Measurements from ENCODE around the gene SIGMAR1. TPM values are rescaled to one million over a fixed set of nuclear protein-coding genes. Genes with fewer than 3 reads are reported as not detected.

The SIGMAR1 gene
- total and polyA plus RNA-seq, 2 of the 8 experiments (the other 6 are each of a cell fraction or from before 2014, with no cell fraction given), result 84.2 to 134 TPM

GRCh38 chr9:34606190-34606589, 31.4 kb downstream of the SIGMAR1 start:
- TF ChIP-seq HDAC6 (IDR thresholded peaks at IDR 0.05; ENCODE audit: low read depth, low read length) (no peak), CBX5 (IDR thresholded peaks at IDR 0.05; ENCODE audit: low read depth, low read length) (no peak), RXRA (IDR thresholded peaks at IDR 0.05; ENCODE audit: insufficient read depth, low read depth, low read length) (no peak), CBX8 (IDR thresholded peaks at IDR 0.05; ENCODE audit: borderline replicate concordance, low read depth, low read length) (no peak), SP2 (IDR thresholded peaks at IDR 0.05; ENCODE audit: low read length) (no peak), RBBP5 (IDR thresholded peaks at IDR 0.05; ENCODE audit: borderline replicate concordance, low read depth, low read length) (no peak), POLR2A (IDR thresholded peaks at IDR 0.05; ENCODE audit: control extremely low read depth in 1 of 2, low read depth in 2 of 2, low read length in 2 of 2) (no peak), POLR2AphosphoS5 (IDR thresholded peaks at IDR 0.05; ENCODE audit: low read depth, low read length) (no peak), SIX5 (IDR thresholded peaks at IDR 0.05; ENCODE audit: low read depth, low read length) (no peak), CREB1 (IDR thresholded peaks at IDR 0.05) (no peak), TCF12 (IDR thresholded peaks at IDR 0.05; ENCODE audit: low read depth, low read length) (no peak)
- Histone ChIP-seq H3K4me3 (ENCODE audit: extremely low read depth in 1 of 4, insufficient read depth in 2 of 4, low read depth in 3 of 4, low read length in 4 of 4) (no peak overlapping the region), H2AK5ac (ENCODE audit: low read depth, low read length) (no peak overlapping the region), H4K91ac (replicated peaks; ENCODE audit: insufficient read length, low read length) (no peak overlapping the region), H3K4me2 (ENCODE audit: insufficient read depth in 1 of 2, low read depth in 2 of 2, low read length in 2 of 2) (no peak overlapping the region), H2AFZ (ENCODE audit: low read length) (no peak overlapping the region), H3K4me1 (replicated peaks in 1 of 4; ENCODE audit: control insufficient read depth in 3 of 4, insufficient read depth in 4 of 4, low read length in 3 of 4) (peaks cover 0 to 9% (median 3%) of the 10 kb centered on the region in 4 experiments; a peak in 5 of 7 replicates), H2BK5ac (ENCODE audit: low read depth, low read length) (no peak overlapping the region), H3K9me3 (ENCODE audit: insufficient read depth in 2 of 2, low read depth in 1 of 2, low read length in 1 of 2) (no peaks in the 10 kb centered on the region), H3K18ac (ENCODE audit: extremely low read depth, low read length) (no peak overlapping the region), H3K14ac (ENCODE audit: insufficient read length) (no peak overlapping the region), H3K23me2 (ENCODE audit: low read depth, low read length) (0 out of 2 replicates have a peak, but pooled peaks cover 1% of the 10 kb centered on the region), H3K23ac (ENCODE audit: insufficient read length) (no peak overlapping the region), H2BK15ac (ENCODE audit: low read length) (peak overlapping the region; percentile 31; the same call in 1 of the 2 replicates), H2BK20ac (ENCODE audit: low read length) (no peak overlapping the region), H3K79me1 (ENCODE audit: low read depth, low read length) (no peaks in the 10 kb centered on the region), H2BK120ac (replicated peaks; ENCODE audit: low read depth, low read length) (no peak overlapping the region), H4K5ac (ENCODE audit: insufficient read length, low read depth, low read length) (no peak overlapping the region), H3K9ac (replicated peaks in 1 of 4; ENCODE audit: extremely low read depth in 1 of 4, low read depth in 3 of 4, low read length in 3 of 4) (no peak overlapping the region), H2BK12ac (ENCODE audit: low read depth, low read length) (no peak overlapping the region), H3K27ac (ENCODE audit: low read depth, low read length) (no peak overlapping the region), H4K20me1 (replicated peaks in 1 of 2; ENCODE audit: control insufficient read depth in 1 of 2, insufficient read depth in 2 of 2, low read length in 2 of 2) (no peaks in the 10 kb centered on the region), H3K27me3 (replicated peaks in 1 of 4; ENCODE audit: control insufficient read depth in 3 of 4, extremely low read depth in 1 of 4, insufficient read depth in 3 of 4, low read length in 3 of 4) (peaks cover 0 to 3% (median 0%) of the 10 kb centered on the region in 4 experiments; a peak in 1 of 7 replicates), H3K56ac (replicated peaks; ENCODE audit: insufficient read length, low read depth, low read length) (no peak overlapping the region), H4K8ac (ENCODE audit: extremely low read depth, insufficient read depth, low read length) (no peak overlapping the region), H3K4ac (replicated peaks; ENCODE audit: insufficient read length, low read depth, low read length) (no peak overlapping the region), H3K79me2 (ENCODE audit: control insufficient read depth in 1 of 2, insufficient read depth in 2 of 2, low read length in 2 of 2) (no peaks in the 10 kb centered on the region), H3K36me3 (ENCODE audit: control insufficient read depth in 2 of 4, insufficient read depth in 4 of 4, low read length in 3 of 4) (no peaks in the 10 kb centered on the region)
- POLR2A ChIA-PET (ENCODE audit: partially characterized antibody), result interaction anchor here (2.9 kb wide), 1 partner anchor 14 kb away, joined by 8 read pairs; no protein-coding TSS in a partner anchor
- CTCF ChIA-PET (ENCODE audit: partially characterized antibody), result interaction anchor here (0.6 to 16.9 kb wide), 16 partner anchors 13 to 182 kb away, joined by 3 to 401 read pairs (median 22); partner anchors contain the start of genes ARID3C and SIGMAR1
- no peak for DNase-seq (ENCODE audit: low read depth in 1 of 2, low spot score in 2 of 2)
- no peak for FAIRE-seq
